Type B pancreatic cell (in vitro differentiated cells): Measurements from ENCODE around the gene INAFM1. TPM values are rescaled to one million over a fixed set of nuclear protein-coding genes. Genes with fewer than 3 reads are reported as not detected.
"Not testable (repeated sequence)": the region's sequence is repeated elsewhere in the genome, so short reads cannot be mapped to it uniquely, and the experiment has no call there.

Experiments
- DNase-seq: peaks from one replicate; pipeline ENCODE4 v3.0.0; 2021; ENCODE audit warnings: mixed read lengths; ENCODE audit not compliant: unreplicated experiment; ENCODE audit errors: extremely low spot score
- H3K27ac Mint-ChIP-seq: 2 replicates; pipeline ENCODE4 v1.8.0; 2021; ENCODE audit warnings: mild to moderate bottlenecking, mixed read lengths
- H3K27me3 Mint-ChIP-seq: 2 replicates; pipeline ENCODE4 v1.8.0; 2021; ENCODE audit warnings: mixed read lengths
- H3K36me3 Mint-ChIP-seq: 2 replicates; pipeline ENCODE4 v1.8.0; 2021; ENCODE audit warnings: mixed read lengths
- H3K4me1 Mint-ChIP-seq: one replicate; pipeline ENCODE4 v1.8.0; 2021; ENCODE audit warnings: mixed read lengths; ENCODE audit not compliant: unreplicated experiment
- H3K4me3 Mint-ChIP-seq: 2 replicates; pipeline ENCODE4 v1.8.0; 2021; ENCODE audit warnings: mild to moderate bottlenecking, mixed read lengths
- H3K9me3 Mint-ChIP-seq: 2 replicates; pipeline ENCODE4 v1.8.0; 2021; ENCODE audit warnings: mixed read lengths
- total RNA-seq: library from RNA; stranded (reverse); gene quantifications from 2 replicates; pipeline ENCODE4 v1.2.1, GENCODE V29; 2021; ENCODE audit warnings: low replicate concordance
- TF ChIP-seq, protein P1 (sequence below): fragments of 200-600 bp; sonication (generic); conservative IDR thresholded peaks from 2 replicates; pipeline ENCODE4 v1.5.0; 2021; ENCODE audit warnings: antibody characterized with exemption, mild to moderate bottlenecking

Gene INAFM1
- total RNA-seq, 1 donor from 2014 or later: 8.2 TPM

DNA sequence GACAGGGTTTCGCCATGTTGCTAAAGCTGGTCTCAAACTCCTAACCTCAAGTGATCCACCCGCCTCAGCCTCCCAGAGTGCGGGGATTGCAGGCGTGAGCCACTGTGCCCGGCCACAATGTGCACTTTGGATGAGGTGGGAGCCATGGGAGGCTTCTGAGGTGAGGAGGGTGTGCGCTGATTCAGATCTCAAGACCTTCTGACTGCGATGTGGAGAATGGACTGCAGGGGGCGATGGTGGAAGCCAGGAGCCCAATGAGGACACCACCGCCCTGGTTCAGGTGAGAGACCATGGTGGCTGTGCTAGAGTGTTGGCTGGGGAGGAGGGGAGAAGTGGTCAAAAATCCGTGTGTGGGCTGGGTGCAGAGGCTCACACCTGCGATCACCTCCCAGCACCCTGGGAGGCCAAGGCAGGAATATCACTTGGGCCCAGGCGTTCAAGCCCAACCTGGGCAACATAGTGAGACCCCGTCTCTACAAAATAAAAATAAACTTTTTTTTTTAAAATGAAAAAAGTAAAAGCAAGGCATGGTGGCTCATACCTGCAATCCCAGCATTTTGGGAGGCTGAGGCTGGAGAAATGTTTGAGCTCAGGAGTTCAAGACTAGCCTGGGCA lies 5.6 kb downstream of the INAFM1 start:
- Mint-ChIP-seq H3K4me1 (peaks cover 12% of the 10 kb centered on the region), H3K27ac (no peak overlapping the region), H3K4me3 (no peak overlapping the region), H3K27me3 (peaks cover 3% of the 10 kb centered on the region), H3K36me3 (peaks cover 3% of the 10 kb centered on the region), H3K9me3 (no peaks in the 10 kb centered on the region)
- no peak for DNase-seq
- TF ChIP-seq, protein P1, sequence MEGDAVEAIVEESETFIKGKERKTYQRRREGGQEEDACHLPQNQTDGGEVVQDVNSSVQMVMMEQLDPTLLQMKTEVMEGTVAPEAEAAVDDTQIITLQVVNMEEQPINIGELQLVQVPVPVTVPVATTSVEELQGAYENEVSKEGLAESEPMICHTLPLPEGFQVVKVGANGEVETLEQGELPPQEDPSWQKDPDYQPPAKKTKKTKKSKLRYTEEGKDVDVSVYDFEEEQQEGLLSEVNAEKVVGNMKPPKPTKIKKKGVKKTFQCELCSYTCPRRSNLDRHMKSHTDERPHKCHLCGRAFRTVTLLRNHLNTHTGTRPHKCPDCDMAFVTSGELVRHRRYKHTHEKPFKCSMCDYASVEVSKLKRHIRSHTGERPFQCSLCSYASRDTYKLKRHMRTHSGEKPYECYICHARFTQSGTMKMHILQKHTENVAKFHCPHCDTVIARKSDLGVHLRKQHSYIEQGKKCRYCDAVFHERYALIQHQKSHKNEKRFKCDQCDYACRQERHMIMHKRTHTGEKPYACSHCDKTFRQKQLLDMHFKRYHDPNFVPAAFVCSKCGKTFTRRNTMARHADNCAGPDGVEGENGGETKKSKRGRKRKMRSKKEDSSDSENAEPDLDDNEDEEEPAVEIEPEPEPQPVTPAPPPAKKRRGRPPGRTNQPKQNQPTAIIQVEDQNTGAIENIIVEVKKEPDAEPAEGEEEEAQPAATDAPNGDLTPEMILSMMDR: peak; percentile 66

- no peaks in the 10 kb centered on the region for H3K9me3 Mint-ChIP-seq
- no peaks in the 10 kb centered on the region for H3K27me3 Mint-ChIP-seq
- TF ChIP-seq, protein P1: no peak
- H3K4me1 Mint-ChIP-seq: peaks cover 5% of the 10 kb centered on the region
- no peak overlapping the region for H3K27ac Mint-ChIP-seq
- H3K4me3 Mint-ChIP-seq: no peak overlapping the region
- peaks cover 3% of the 10 kb centered on the region for H3K36me3 Mint-ChIP-seq
- no peak for DNase-seq
These were observed 8.8 kb downstream of the INAFM1 start for GRCh38 chr19:47283405-47284059.

DNA sequence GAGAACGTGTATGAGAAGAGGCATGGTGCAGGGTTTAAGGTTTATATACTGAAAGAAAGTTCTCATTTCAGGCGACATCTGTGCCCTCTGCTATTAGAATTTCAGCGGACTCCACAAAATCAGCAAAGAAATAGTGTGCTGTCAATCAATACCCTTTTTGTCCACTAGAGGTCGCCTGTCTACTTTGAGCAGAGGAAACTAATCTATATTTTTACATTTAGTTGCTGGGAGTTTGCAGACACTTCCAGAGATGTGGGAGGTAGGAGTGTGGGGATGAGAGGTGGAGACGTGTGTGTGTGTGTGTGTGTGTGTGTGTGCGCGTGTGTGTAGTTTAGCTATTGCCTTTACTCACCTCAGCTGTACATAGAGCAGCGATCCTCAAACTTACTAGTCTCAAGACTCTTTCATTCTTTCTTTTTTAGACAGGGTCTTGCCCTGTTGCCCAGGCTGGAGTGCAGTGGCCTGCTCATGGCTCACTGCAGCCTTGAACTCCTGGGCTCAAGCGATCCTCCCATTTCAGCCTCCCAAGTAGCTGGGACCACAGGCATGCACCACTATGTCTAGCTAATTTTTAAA lies 9.7 kb downstream of the INAFM1 start:
- Mint-ChIP-seq H3K4me3 (no peak overlapping the region), H3K4me1 (peaks cover 9% of the 10 kb centered on the region), H3K27ac (no peak overlapping the region), H3K36me3 (peaks cover 3% of the 10 kb centered on the region), H3K9me3 (no peaks in the 10 kb centered on the region), H3K27me3 (no peaks in the 10 kb centered on the region)
- TF ChIP-seq, protein P1: peak; percentile 88
- no peak for DNase-seq

- no peak for DNase-seq
- Mint-ChIP-seq H3K27me3 (peaks cover 3% of the 10 kb centered on the region), H3K9me3 (no peaks in the 10 kb centered on the region), H3K36me3 (no peaks in the 10 kb centered on the region), H3K27ac (peak overlapping the region; percentile 59), H3K4me3 (no peak overlapping the region), H3K4me1 (no peaks in the 10 kb centered on the region)
- TF ChIP-seq, protein P1: peak; percentile 90
These were observed 21.4 kb downstream of the INAFM1 start for GRCh38 chr19:47296036-47296435.

DNA sequence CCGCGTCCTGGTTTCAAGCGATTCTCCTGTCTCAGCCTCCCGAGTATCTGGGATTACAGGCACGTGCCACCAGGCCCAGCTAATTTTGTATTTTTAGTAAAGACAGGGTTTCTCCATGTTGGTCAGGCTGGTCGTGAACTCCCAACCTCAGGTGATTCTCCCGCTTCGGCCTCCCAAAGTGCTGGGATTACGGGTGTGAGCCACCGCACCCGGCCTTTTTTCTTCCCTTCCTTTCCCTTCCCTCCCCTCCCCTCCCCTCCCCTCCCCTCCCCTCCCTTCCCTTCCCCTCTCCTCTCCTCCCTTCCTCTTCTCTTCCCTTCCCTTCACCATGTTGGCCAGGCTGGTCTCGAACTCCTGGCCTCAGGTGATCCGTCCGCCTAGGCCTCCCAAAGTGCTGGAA lies 26.2 kb downstream of the INAFM1 start:
- not testable (repeated sequence) for H3K9me3 Mint-ChIP-seq, H3K4me1 Mint-ChIP-seq, H3K27ac Mint-ChIP-seq, DNase-seq, H3K27me3 Mint-ChIP-seq, H3K36me3 Mint-ChIP-seq, H3K4me3 Mint-ChIP-seq

GRCh38 chr19:47302249-47302648 lies 27.6 kb downstream of the INAFM1 start:
- DNase-seq: no peak
- Mint-ChIP-seq H3K27ac (no peak overlapping the region), H3K9me3 (peaks cover 5% of the 10 kb centered on the region), H3K27me3 (peaks cover 4% of the 10 kb centered on the region), H3K4me1 (peaks cover 3% of the 10 kb centered on the region), H3K4me3 (no peak overlapping the region), H3K36me3 (no peaks in the 10 kb centered on the region)
- TF ChIP-seq, protein P1: no peak
